Muscle of leg (tissue), 11 donors: Measurements from ENCODE around the gene VILL. TPM values are rescaled to one million over a fixed set of nuclear protein-coding genes. Genes with fewer than 3 reads are reported as not detected.
A peak's percentile ranks its signal among the peaks of the same experiment; 100 is the strongest.

ENCODE experiments used
- DNase-seq: peaks from one replicate; pipeline ENCODE4 v3.0.0; 2013
- H3K27ac ChIP-seq: one replicate; pipeline ENCODE4 v1.5.1; 2013; ENCODE audit warnings: mild to moderate bottlenecking, low read length, control low read depth
- H3K27me3 ChIP-seq: one replicate; pipeline ENCODE4 v1.6.1; 2013; ENCODE audit warnings: low read length; ENCODE audit not compliant: control insufficient read depth, insufficient read depth
- H3K36me3 ChIP-seq: one replicate; pipeline ENCODE4 v1.6.1; 2013; ENCODE audit warnings: low read length; ENCODE audit not compliant: control insufficient read depth, insufficient read depth
- H3K4me1 ChIP-seq: one replicate; pipeline ENCODE4 v1.6.1; 2013; ENCODE audit warnings: low read length; ENCODE audit not compliant: control insufficient read depth, insufficient read depth
- H3K4me3 ChIP-seq: one replicate; pipeline ENCODE4 v1.5.1; 2013; ENCODE audit warnings: low read length, control low read depth
- H3K9me3 ChIP-seq: replicated peaks from 2 replicates; pipeline ENCODE4 v1.6.1; 2013; ENCODE audit warnings: low read depth, low read length; ENCODE audit not compliant: control insufficient read depth
- WGBS: methylation state at CpG from one replicate; pipeline ENCODE4 v1.1.5; 2013; ENCODE audit warnings: missing lambda C conversion rate; ENCODE audit not compliant: insufficient coverage; 5-methylcytosine and 5-hydroxymethylcytosine counted together
- polyA plus RNA-seq, 8 donors: library from polyadenylated mRNA; unstranded; fragments of 120-200 nt; gene quantifications; one replicate each; pipeline versions ENCODE4 v1.2.1 to v1.2.3, GENCODE V29; 2013; ENCODE audit warnings: inconsistent platforms in 1 of 8, low replicate concordance in 1 of 8; ENCODE audit not compliant: insufficient read length in 8 of 8, insufficient read depth in 1 of 8
- total RNA-seq: library from RNA; stranded (reverse); fragments of 120-200 nt; gene quantifications from one replicate; pipeline ENCODE4 v1.2.4, GENCODE V29; 2013

Gene VILL
- total and polyA plus RNA-seq, 9 donors, result 3.7 to 10.4 (median 7.2) TPM

- Histone ChIP-seq H3K9me3 (no peaks in the 10 kb centered on the region), H3K27ac (no peak overlapping the region), H3K4me3 (no peak overlapping the region), H3K36me3 (peaks cover 17% of the 10 kb centered on the region), H3K4me1 (peaks cover 20% of the 10 kb centered on the region), H3K27me3 (no peaks in the 10 kb centered on the region)
- 71% methylated on average over 4 of the region's 9 CpGs for WGBS
- no peak for DNase-seq
These were observed 1.9 kb downstream of the VILL start for GRCh38 chr3:37992271-37993066.

DNA sequence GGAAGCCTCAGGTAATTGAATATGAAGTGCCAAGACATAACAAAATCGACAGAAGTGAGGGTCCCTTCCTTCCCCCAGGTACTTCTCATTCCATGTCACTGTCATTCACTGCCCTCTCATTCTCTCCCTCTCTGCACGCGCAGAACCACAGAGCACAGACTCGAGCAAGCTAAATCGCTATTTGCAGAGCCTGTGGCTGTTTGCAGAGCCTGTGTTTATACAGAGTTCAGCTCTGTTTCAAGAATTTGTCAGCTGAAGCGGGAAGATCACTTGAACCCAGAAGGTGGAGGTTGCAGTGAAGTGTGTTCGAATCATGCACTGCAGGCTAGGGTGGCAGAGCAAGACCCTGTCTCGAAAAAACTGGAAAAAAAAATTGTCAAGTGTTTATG, 2.5 kb downstream of the VILL start:
- 92% methylated on average over 7 of the region's 8 CpGs for WGBS
- no peaks in the 10 kb centered on the region for H3K27me3 ChIP-seq
- H3K36me3 ChIP-seq, result peaks cover 17% of the 10 kb centered on the region
- no peak overlapping the region for H3K4me3 ChIP-seq
- peaks cover 24% of the 10 kb centered on the region for H3K4me1 ChIP-seq
- no peak for DNase-seq
- no peaks in the 10 kb centered on the region for H3K9me3 ChIP-seq
- no peak overlapping the region for H3K27ac ChIP-seq

DNA sequence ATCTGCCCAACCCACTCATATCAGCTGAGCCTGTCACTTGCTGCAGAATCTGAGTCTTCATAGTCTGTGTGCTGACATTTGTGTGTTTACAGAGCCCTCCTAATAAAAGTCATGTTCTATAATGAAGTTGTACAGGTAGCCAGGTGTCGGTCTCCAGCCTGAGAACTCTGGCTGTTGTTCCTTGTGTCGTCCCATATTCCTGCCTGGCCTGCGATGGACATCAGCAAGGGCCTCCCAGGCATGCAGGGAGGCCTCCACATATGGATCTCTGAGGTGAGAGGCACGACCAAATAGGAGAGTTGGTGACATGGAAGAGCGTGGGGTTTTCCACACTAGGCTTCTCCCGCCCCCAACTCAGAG, 2.9 kb downstream of the VILL start:
- H3K9me3 ChIP-seq, result no peaks in the 10 kb centered on the region
- no peak for DNase-seq
- H3K27me3 ChIP-seq, result no peaks in the 10 kb centered on the region
- peak overlapping the region; percentile 85 for H3K27ac ChIP-seq
- peak overlapping the region; percentile 65 for H3K4me3 ChIP-seq
- H3K36me3 ChIP-seq, result peaks cover 17% of the 10 kb centered on the region
- WGBS, result no CpG with 5 or more reads among the region's 6 CpGs
- H3K4me1 ChIP-seq, result peaks cover 28% of the 10 kb centered on the region

GRCh38 chr3:37993820-37994638, 3.4 kb downstream of the VILL start:
- Histone ChIP-seq H3K4me3 (peak overlapping the region; percentile 65), H3K36me3 (peaks cover 17% of the 10 kb centered on the region), H3K4me1 (peaks cover 31% of the 10 kb centered on the region), H3K27ac (peak overlapping the region; percentile 85), H3K27me3 (no peaks in the 10 kb centered on the region), H3K9me3 (no peaks in the 10 kb centered on the region)
- DNase-seq, result peak; percentile 90
- WGBS, result 1% methylated on average over 36 of the region's 49 CpGs

DNA sequence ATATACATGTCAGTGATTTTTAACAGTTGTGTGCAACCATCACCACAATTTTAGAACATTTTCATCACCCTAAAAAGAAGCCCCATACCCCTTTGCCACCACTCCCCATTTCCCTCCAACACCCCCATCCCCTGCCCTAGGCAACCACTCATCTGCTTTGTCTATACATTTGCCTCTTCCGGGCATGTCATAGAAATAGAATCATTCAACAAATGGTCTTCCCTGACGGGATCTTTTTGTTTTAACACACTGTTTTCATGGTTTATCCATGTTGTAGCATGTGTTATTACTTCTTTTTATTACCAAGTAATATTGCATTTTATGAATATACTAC, 4.0 kb downstream of the VILL start:
- H3K36me3 ChIP-seq, result peaks cover 21% of the 10 kb centered on the region
- no peak for DNase-seq
- no CpG with 5 or more reads among the region's 2 CpGs for WGBS
- H3K4me1 ChIP-seq, result peaks cover 35% of the 10 kb centered on the region
- H3K4me3 ChIP-seq, result peak overlapping the region; percentile 65
- H3K27ac ChIP-seq, result peak overlapping the region; percentile 85
- H3K27me3 ChIP-seq, result no peaks in the 10 kb centered on the region
- no peaks in the 10 kb centered on the region for H3K9me3 ChIP-seq

GRCh38 chr3:37995652-37996641, 5.4 kb downstream of the VILL start:
- Histone ChIP-seq H3K36me3 (peaks cover 32% of the 10 kb centered on the region), H3K4me1 (peaks cover 27% of the 10 kb centered on the region), H3K27me3 (no peaks in the 10 kb centered on the region), H3K4me3 (no peak overlapping the region), H3K9me3 (no peaks in the 10 kb centered on the region), H3K27ac (no peak overlapping the region)
- DNase-seq, result no peak
- 77% methylated on average over 5 of the region's 10 CpGs for WGBS

DNA sequence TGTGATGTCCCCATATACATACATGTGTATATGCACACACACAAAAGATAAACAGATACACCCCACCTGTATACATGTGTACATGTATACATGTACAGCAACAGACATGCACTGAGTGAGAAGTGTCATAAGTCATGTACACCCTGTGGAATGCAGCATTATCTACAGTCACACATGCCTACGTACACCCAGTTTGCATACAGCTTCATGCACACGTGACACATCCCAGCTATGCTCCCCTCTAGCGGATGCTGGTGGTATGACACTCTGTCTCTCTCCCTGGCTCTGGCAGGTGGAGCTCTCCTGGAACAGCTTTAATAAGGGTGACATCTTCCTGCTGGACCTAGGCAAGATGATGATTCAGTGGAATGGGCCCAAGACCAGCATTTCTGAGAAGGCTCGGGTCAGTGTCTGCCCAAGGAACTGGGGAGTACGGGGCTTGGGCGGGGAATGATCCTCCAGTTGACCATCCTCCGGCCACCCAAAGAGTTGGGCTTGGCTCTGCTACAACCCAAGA, 6.3 kb downstream of the VILL start:
- Histone ChIP-seq H3K4me1 (peaks cover 26% of the 10 kb centered on the region), H3K9me3 (no peaks in the 10 kb centered on the region), H3K36me3 (peaks cover 41% of the 10 kb centered on the region), H3K4me3 (no peak overlapping the region), H3K27me3 (no peaks in the 10 kb centered on the region), H3K27ac (no peak overlapping the region)
- peak; percentile 80 for DNase-seq
- WGBS, result 50% methylated on average over 6 of the region's 7 CpGs

DNA sequence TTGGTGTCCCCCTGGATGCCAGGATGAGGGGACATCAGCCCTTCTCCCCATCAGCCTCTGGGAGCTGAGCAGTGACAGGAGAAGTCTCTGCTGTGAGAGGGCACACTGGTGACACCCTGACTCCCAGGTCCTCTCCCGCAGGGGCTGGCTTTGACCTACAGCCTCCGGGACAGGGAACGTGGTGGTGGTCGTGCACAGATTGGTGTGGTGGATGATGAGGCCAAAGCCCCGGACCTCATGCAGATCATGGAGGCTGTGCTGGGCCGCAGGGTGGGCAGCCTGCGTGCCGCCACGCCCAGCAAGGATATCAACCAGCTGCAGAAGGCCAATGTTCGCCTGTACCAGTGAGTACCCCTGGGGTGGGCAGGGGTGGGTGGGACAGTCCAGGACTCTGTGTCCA, 6.8 kb downstream of the VILL start:
- no peaks in the 10 kb centered on the region for H3K9me3 ChIP-seq
- no peak for DNase-seq
- no peak overlapping the region for H3K27ac ChIP-seq
- 97% methylated on average over 7 of the region's 10 CpGs for WGBS
- H3K36me3 ChIP-seq, result peaks cover 45% of the 10 kb centered on the region
- no peak overlapping the region for H3K4me3 ChIP-seq
- no peaks in the 10 kb centered on the region for H3K27me3 ChIP-seq
- peaks cover 26% of the 10 kb centered on the region for H3K4me1 ChIP-seq

DNA sequence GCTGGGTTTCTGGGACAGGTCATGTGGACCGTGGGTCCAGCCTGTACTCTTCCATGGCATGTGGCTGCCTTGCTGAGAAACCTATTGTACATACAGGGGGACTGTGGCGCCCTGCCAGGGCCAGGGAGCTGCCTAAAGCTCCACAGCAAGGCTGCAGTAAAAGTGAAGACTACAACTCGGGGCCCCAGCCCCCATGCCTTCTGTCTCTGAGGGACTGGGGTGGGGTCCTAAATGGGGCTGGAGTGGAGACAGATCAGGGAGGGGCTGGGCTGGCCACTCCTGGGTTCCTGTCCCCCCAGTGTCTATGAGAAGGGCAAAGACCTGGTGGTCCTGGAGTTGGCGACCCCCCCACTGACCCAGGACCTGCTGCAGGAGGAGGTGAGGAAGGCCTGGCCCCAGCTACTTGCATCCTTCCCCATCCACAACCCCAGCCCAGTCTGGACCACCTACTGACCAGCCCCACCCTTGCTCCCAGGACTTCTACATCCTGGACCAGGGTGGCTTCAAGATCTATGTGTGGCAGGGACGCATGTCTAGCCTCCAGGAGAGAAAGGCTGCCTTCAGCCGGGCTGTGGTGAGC, 7.3 kb downstream of the VILL start:
- H3K27ac ChIP-seq, result peak overlapping the region; percentile 90
- H3K4me1 ChIP-seq, result peaks cover 26% of the 10 kb centered on the region
- WGBS, result 82% methylated on average over 2 of the region's 6 CpGs
- DNase-seq, result no peak
- no peaks in the 10 kb centered on the region for H3K9me3 ChIP-seq
- peaks cover 48% of the 10 kb centered on the region for H3K36me3 ChIP-seq
- H3K27me3 ChIP-seq, result no peaks in the 10 kb centered on the region
- H3K4me3 ChIP-seq, result no peak overlapping the region
